GM12892 (cell line): Measurements from ENCODE around the gene GRHL1.

Experiments used
- POLR2A ChIP-seq: IDR thresholded peaks from 2 replicates; pipeline ENCODE4 v1.6.1; 2011; ENCODE audit warnings: low read depth, low read length, control low read depth
- POLR2AphosphoS5 ChIP-seq: IDR thresholded peaks from 2 replicates; pipeline ENCODE4 v1.6.1; 2011; ENCODE audit warnings: low read depth, low read length, control low read depth

DNA sequence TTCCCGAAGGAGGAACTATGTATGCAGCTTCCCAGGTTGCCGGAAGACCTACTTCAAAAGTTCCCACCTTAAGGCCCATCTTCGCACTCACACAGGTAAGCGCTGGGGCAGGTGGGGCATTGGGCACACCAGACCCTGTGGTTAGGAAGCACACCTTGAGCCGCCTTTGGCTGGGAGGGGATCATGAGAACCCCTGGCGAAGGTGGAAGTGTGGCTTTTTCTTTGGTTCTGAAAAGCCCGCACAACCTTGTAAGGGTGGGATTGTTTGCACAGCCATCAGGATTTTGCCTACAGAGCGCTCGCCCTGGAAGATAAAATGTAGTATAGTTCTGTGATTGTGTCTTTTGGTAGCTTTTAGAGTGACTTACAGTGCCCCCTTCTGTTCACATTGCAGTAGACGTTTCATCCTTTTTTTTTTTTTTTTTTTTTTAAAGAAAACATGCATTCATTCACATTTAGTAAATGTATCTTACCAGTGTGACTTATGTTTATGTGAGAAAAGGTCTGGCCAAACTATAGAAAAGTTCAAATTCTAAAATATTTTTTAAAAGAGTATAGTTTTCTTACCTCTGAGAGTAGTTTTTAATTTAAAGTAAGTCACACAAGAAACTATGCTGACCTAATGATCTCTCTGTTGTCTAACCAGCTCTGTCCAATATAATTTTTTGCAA is 97.1 kb downstream of the GRHL1 start:
- TF ChIP-seq POLR2A (no peak), POLR2AphosphoS5 (no peak)
